ELF-1 (cell line): Measurements from ENCODE around the gene C16orf89.

Experiments
- DNase-seq: peaks from one replicate; pipeline ENCODE4 v3.0.0-alpha.2; 2016; ENCODE audit warnings: low read depth, low spot score

Gene C16orf89

DNA sequence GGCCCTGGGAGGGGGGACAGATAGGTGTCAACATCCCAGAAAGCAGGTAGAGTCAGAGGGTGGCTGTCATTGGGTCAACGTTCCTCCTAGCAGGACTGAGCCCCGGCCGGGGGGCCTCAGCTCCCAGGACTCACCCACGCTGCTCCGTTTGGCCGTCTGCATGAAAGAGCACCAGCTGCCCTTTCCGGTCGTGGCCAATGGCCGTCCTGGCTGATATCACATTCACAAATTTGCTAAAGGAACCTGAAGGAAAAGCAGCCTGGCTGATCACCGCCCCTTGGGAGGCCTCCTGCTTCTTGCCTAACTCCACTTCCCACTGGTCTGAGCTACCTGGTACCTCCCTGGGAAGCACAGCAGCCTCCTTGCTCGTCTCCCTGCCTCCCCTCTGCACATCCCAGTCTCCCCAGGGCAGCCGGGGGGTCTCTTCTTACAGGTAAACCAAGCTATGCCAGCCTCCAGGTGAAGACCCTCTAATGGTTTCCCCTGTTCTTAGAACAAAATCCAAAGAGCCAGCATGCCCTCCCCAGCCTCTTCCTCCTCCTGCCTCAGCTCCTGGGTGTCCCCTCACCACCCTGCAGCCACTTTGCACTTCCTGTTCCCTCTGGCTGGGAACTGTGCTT lies 35.4 kb downstream of the C16orf89 start:
- DNase-seq: no peak

DNA sequence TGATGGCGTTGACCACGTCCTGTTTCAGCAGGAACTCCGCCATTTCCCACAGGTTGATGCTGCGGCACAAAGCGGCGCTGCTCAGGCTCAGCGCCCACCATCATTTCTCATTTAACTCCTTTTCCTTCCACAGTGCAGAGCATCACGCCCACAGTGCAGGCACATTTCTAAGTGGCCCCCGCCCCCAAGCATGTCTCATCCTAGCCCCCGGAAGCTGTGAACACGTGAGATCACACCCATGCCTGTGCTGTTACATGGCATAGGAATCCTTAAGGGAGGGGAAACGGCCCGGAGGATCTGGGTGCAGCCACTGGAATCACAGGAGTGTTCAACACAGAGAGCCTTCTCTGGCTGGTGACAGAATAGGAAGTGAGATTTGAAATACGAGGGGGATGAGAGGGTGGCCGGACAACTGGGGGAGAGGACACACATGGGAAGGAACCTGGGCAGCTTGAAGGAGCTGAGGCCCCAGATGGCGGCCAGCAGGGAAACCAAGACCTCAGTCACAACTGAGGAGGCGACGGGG lies 36.7 kb downstream of the C16orf89 start:
- DNase-seq: no peak

DNA sequence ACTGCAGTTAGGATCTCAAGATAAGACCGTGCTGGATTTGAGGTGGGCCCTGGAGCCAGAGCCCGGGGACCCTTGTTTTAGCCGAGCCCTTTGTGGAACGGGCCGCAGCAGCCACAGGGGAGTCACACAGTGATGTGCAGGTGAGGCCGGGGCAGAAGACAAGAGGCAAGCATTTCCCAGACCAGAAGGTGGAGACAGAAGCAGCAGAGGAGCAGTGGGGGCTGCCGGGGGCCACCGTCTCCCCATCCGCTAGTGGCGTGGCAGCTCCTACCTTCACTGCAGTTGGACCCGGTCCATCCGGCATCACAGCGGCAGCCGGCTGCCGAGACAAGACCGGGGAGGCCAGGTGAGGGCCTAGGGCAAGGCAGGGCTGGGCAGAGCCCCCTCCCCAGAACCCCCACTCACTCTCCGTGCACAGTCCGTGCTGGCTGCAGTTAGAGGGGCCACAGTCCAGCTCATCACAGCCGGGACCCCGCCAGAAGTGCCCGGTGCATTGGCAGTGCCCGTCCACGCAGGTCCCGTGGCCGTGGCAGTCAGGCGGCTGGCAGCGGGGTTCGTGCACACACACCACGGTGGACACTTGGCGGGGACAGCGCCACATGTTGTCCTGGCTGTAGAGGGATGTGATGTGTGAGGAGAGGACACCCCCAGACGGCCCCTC lies 38.1 kb downstream of the C16orf89 start:
- no peak for DNase-seq

DNA sequence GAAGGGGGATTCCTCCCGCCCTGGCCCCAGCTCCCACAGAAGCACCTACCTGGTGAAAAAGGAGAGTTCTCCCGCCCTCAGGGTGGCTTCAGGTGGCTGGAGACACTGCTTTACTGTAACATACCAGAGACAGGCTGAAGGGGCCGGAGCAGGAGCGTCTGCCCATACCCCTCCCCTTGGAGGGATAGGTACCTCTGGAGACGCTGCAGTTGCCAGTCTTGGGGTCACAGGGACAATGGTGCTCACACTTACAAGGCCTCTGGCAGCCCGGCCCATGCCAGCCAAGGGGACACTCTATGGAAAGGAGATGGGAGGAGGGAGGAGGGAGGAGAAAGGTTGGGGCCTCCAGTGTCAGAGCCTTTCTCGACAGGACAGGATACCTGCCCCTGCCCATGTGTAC lies 38.7 kb downstream of the C16orf89 start:
- DNase-seq: no peak

DNA sequence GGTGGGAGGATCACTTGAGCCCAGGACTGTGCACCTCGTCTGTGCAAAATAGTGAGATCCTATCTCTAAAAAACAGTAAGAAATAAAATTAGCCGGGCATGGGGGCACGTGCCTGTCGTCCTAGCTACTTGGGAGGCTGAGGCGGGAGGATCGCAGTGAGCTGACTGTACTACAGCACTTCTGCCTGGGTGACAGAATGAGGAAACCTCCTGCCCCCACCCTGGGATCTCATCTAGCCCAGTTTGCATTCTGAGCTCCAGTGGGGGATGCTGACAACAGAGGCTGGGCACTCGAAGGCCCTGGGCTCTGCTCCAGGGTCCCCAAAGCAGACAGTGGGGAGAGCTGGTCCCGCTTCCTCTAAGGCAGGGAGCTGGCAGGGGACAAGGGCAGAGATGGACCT lies 39.1 kb downstream of the C16orf89 start:
- no peak for DNase-seq

DNA sequence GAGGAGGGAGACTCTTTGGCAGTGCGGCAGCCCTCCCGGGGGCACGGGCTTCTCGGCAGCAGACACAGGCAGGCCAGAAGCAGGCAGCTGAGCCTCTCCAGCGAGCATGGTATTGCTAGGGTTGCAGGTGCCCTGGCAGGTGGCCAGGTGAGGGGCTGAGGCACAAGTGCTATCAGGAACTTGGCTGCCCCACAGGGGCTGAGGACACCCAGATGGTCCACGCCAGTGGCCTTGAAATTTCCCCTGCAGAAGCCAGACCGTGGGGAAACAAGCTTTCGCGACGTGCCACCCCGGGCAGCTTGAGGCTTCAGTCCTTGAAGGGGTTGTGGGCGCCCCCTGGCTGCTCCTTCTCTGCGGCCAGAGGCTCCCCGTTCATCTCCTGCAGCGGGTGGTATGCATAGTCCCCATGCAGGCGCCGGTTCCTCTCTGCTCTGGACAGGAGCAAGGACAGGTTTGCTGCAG lies 40.6 kb downstream of the C16orf89 start:
- DNase-seq: peak; percentile 72

DNA sequence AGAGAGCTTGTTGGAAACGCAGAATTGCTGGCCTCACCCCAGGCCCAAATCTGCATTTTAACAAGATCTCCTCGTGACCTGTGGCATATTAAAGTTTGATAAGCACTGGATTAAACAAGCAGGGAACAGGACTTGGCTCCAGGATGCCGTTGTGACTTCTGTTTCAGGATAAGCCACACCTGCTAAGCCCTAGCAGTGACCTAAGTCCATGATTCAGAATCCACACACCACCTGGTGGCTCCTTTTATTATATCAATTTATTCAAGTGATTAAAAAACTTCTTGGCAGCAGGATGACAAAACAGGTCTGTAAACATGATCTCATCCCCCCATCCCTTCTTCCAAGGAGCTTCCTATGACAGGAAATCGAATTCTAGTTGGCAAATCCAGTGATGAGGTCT lies 41.1 kb downstream of the C16orf89 start:
- no peak for DNase-seq

DNA sequence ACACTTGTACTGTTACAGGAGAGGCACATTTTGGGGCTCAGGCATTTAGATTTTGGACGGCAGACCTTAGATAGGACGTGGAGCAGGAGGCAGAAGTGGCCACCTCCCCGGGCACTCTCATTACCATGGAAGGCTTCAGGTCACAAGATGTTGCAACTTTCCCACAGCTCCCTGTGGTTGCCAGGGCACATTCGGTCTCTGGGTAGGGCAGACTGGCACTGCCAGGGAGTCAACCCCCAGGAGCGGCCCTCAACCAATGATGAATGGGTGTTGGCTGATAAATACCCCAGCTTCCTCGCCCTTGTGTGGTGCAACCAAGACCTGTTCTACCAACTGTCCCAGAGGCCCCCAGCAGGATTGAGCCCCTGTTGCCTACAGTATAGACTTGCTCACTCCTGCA lies 43.2 kb downstream of the C16orf89 start:
- DNase-seq: no peak

DNA sequence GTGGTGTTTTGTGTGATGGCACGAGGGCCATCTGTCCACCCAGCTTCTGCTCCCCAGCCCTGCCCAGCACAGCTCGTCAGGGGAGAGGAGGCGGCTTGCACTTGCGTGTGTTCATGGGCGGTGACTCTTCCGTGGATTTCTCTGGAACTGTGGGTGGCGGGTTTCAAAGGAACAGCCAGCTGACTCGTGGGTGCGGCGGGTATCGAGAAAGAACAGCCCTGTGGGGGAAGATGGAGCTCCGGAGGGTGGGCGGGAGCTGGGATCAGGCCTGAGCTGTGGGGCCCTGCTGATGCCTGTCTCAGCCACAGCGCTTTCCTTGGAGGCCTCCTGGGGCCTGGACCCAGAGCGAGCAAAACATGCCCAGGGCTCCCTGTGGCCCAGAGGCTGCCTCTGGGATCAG lies 45.2 kb downstream of the C16orf89 start:
- DNase-seq: no peak

DNA sequence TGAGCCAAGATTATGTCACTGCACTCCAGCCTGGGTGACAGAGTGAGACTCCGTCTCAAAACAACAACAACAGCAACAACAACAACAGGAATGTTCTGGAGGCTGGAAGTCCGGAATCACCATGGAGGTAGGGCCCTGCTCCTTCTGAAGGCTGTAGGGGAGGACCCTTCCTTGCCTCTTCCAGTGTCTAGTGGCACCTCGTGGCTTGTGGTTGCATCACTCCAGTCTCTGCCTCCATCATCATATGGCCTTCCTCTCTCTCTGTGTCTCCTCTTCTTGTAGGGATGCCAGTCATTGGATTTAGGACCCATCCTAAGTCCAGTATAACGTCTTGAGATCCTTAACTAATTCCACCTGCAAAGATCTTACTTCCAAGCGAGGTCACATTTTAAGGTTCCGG lies 46.0 kb downstream of the C16orf89 start:
- DNase-seq: no peak

DNA sequence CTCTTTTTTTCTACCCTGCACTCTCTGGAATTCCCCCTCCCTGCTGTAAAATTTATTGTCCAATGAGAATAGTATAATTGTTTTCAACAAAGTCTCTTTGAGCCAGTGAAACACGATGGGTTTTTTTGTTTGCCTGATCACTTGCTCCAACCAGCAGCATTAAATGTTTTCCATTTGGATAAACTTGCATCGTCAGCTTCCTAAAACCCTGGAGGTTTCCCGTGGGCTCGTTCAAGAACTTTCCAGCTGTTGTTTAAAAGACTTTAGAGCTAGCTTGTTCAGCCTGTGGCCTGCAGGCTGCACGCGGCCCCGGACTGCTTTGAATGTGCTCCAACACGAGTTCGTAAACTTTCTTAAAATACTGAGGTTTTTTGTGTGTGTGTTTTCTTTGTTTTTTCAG lies 47.0 kb downstream of the C16orf89 start:
- no peak for DNase-seq

DNA sequence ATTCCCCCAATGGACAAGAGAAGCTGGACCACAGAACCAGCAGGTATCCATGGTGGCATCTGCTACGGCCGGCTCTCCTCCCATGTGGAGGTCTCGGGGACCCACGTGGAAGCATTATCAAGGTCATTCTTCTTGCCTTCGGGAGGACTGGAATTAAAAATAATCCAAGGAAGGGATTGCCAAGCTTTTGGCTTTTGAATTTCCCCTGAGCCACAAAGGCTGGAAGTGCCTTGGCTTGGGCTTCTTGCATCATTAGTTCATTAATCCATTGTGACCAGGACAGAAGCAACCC lies 48.1 kb downstream of the C16orf89 start:
- DNase-seq: no peak

DNA sequence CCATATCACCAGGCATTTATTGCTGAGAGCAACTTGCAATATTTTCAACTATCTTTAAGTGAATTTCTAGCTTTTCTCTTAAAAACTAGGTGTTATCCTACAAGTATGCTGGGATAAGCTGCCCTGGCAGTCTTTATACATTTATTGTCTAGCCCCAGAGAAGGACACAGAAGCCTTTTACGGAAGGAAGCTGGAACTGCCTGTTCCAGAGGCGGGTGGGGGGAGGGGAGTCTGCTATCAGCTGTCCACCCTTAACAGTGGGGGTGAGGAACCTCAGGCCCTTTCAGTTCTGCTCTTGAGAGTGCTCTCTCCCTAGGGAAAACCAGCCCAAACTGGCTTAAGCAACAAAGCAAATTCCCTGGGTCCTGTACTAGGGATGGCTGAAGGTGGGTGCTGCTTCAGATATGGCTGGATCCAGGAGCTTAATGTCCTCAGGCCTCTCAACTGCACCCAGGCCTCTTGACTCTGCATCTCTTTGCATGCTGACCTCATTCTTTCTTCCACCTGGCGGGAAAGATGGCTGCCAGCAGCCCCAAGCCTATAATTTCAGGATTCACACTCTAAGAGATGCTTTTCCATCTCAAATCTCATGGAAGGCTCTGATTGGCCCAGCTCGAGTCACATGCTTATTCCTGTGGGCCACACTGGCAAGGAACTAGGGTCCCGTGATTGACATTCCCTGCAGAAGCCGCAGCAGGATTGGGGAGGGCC lies 48.6 kb downstream of the C16orf89 start:
- no peak for DNase-seq

DNA sequence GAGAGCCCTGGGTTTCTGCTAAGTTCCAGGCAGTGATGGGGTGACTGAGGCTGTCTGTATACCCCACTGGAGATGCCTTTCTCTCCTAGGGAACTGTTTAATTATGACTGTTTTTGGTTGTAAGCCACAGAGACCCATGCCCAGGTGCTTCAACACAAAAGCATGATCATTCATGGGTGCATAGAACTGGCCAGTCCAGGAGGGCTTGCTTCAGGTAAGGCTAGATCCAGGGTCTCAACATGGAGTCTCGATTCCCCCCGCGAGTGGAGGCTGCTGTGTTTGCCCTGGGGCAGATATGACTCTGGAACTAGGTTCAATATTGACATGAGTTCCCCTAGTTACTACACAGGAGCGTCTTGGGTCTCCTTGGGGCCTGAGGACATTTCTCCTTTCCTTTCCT lies 49.9 kb downstream of the C16orf89 start:
- no peak for DNase-seq

DNA sequence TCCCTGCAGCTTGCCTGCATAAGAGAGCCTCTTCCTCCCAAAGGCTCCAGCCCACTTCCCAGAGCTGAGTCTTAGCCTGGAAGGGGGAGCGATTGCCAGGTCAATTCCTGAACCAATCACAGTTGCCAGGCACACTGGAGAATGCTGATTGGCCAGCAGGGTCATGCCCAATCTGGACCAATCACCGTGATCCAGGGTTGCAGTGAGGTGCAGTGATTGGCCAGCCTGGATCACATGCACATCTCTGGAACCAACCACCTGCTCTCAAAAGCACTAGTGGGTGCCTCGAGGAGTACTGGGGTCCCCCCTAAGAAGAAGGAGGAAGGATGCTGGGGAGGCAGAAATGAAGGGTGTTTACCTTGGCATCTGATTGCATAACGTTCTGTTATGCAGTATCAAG lies 50.4 kb downstream of the C16orf89 start:
- DNase-seq: no peak

DNA sequence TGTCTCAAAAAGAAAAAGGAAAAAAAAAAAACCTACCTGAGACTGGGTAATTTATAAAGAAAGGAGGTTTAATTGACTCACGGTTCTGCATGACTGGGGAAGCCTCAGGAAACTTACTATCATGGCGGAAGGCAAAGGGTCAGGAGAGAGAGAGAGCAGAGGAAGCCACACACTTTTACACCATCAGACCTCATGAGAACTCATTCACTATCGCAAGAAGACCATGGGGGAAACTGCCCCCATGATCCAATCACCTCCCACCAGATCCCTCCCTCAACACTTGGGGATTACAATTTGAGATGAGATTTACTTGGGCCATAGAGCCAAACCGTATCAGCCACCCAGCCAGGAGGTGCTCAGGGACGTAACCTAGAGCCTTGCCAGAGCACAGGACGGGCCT lies 52.9 kb downstream of the C16orf89 start:
- no peak for DNase-seq

DNA sequence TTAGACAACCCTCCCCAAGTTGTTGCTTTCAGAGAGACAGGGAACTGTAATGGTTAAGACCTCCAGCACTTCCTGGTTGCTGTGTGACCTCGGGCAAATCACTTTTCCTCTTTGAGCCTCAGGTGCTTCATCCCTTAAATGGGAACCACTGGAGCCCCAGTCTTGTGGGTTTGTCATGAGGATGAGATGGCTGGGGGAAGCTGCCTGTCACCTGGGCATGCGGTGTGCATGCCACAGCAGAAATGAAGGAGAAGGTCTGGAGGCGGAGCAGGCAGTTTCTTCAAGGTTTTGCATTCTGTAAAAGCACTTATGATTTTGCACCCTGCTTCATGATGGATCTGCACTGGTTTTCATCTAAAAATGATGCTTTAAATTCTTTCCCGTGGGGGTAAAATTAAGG lies 54.1 kb downstream of the C16orf89 start:
- no peak for DNase-seq

DNA sequence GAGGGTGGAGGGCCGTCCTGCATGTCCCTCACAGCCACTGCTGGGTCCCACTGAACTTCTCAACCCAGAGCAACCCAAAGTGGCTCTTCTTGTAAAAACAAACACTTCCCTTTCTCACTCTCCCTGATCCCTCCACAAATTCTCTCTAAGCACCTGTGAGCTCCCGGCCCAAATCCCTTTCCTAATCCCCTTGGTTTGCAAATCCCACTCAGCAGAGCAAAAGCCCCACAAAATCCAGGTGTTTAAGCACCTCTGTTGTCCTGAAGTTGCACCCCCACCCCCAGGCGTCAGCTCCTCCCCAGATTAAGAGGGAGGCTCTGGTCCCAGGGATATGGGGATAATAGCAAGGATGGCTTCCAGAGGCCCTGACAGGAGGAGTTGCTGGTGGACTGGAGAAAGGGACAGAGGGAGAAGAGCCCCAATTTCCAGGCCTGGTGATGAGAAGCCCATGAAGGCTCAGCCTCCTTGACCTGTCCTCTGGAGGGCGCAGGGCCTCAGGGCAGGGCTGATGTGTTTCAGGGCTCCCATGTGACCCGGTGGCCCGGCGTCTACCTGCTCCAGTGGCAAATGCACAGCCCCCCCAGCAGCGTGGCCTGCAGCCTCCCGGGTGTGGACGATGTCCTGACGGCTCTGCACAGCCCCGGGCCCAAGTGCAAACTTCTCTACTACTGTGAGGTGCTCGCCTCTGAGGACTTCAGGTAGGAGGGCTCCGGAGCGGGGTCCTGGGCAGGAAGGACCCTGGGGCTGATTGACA lies 55.0 kb downstream of the C16orf89 start:
- DNase-seq: no peak

DNA sequence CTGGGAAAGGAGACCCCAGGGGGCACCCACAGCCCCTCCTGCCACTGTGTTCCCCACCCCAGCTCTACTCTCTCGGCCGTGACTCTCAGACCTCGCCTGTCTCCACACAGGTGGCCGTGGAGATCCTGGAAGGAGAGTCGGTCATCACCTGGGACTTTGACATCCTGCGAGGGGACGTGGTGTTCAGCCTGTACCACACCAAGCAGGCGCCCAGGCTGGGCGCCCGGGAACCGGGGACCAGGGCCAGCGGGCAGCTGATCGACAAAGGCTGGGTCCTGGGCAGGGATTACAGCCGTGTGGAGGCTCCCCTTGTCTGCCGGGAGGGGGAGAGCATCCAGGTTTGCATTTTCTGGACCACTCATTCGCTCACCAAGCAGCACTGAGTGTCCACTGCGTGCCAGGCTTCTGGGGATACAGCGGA lies 57.4 kb downstream of the C16orf89 start:
- DNase-seq: no peak

DNA sequence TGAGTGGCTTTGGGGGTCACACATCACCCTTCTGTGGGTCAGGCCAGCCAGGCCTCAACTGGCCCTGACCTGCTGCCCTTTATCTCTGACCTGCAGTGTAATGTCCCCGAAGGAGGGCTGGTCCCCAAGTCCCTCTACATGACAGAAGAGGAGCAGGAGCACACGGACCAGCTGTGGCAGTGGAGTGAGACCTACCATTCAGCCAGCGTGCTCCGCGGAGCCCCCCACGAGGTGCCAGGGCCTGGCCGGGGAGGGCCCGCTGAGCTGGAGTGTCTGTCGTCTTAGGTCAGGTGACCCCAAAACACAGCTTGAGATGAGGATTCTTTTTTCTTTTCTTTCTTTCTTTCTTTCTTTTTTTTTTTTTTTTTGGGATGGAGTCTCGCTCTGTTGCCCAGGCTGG lies 58.5 kb downstream of the C16orf89 start:
- DNase-seq: no peak

DNA sequence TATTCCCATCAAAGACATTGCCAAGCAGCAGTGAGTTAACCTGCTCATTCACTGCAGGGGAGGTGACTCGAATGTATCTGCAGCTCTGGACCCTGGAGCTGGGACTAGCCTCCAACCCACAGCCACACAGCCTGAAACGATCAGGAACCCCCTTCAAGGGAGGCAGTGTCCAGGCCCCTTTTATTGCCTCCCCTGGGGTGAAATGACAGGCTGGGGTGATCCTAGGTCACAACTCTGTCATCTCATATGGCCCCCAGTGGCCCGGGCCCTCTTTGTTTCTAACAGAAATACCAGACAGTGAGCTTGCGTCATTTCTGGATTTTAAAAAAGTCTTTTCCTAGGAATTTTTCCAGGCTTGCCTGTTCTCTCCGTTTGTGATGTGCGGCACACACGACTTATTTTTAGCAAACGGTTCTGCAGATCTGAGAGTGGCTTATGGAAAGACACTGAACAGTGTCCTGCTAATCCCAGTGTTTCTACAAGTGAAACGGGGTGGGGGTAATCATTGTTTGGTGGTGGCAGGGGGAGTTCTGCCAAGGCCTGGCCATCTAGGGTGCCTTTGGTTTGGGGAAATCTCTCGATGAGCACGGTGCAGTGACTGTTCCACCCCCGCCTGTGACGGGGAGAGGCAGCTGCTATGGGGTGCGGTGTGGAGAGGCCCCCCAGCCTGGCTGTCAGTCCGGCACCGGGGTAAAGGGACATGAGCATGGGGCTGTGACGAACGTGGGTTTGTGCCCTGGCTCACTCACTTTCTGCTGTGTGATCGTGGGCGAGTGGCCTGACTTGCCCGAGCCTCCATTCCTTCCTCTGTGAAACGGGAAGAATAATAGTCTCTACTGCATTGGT lies 59.2 kb downstream of the C16orf89 start:
- no peak for DNase-seq
